ENCODE results near the gene RAB11FIP3.

DNA sequence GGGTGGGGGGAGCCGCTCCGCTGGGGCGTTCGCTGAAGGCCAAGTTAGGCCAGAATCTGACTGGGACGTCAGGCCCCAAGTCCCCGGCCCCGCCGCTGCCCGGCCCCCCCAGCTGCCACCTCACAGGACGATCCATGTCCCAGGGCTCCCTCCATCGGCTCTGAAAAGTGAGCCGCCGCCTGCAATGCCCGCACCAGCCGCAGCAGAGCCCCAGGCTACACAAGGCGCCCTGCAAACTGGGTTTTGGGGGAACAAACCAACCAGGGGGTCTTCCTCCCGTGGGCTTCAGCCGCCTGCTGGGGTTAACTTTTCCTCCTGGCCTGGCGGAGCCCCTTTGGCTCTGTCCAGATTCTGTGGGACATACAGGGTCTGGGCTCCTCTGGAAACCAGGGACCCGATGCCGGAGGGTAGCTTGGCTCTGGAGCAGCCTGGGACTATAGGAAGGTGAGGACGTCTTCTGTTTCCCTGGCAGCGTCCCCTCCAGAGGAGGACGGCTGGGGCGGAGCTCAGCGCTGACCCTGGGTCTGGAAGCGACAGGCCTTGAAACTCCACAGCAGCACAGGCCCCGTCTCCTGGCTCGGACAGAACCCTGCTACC is 27.6 kb upstream of the RAB11FIP3 start:
- TF ChIP-seq, protein P1, sequence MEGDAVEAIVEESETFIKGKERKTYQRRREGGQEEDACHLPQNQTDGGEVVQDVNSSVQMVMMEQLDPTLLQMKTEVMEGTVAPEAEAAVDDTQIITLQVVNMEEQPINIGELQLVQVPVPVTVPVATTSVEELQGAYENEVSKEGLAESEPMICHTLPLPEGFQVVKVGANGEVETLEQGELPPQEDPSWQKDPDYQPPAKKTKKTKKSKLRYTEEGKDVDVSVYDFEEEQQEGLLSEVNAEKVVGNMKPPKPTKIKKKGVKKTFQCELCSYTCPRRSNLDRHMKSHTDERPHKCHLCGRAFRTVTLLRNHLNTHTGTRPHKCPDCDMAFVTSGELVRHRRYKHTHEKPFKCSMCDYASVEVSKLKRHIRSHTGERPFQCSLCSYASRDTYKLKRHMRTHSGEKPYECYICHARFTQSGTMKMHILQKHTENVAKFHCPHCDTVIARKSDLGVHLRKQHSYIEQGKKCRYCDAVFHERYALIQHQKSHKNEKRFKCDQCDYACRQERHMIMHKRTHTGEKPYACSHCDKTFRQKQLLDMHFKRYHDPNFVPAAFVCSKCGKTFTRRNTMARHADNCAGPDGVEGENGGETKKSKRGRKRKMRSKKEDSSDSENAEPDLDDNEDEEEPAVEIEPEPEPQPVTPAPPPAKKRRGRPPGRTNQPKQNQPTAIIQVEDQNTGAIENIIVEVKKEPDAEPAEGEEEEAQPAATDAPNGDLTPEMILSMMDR (conservative IDR thresholded peaks at IDR 0.05; ENCODE audit: low read length), result 0 out of 2 replicates have a peak, but pooled peaks have one; percentile 29
- no peak for TF ChIP-seq EZH2phosphoT487 (IDR thresholded peaks at IDR 0.05; ENCODE audit: borderline replicate concordance, low read depth, low read length)

Measured in OCI-LY7 (cell line).